GM23338 (cell line): ENCODE results near the gene DRD4. TPM values are rescaled to one million over a fixed set of nuclear protein-coding genes. Genes with fewer than 3 reads are reported as not detected.

Experiments used
- ATAC-seq: fragments of 200-7000 bp; cut with Tn5 transposase; 3 replicates; pipeline ENCODE4 v1.9.1; 2020
- DNase-seq: peaks from one replicate; pipeline ENCODE4 v3.0.0-alpha.2; 2015; ENCODE audit warnings: low spot score
- H2AFZ ChIP-seq: fragments of 200-600 bp; sonication (generic); 2 replicates; pipeline ENCODE4 v1.8.0; 2016; ENCODE audit warnings: antibody characterized with exemption, mild to moderate bottlenecking, moderate library complexity
- H3F3A ChIP-seq: fragments of 200-600 bp; sonication (generic); replicated peaks from 2 replicates; pipeline ENCODE4 v1.8.0; 2017; ENCODE audit warnings: antibody characterized with exemption, mixed run types, low read depth
- H3K27ac ChIP-seq: fragments of 200-600 bp; sonication (generic); 2 replicates; pipeline ENCODE4 v1.6.1; 2016; ENCODE audit warnings: low read depth
- H3K27me3 ChIP-seq: fragments of 200-600 bp; sonication (generic); 2 replicates; pipeline ENCODE4 v1.8.0; 2016; ENCODE audit warnings: mild to moderate bottlenecking, mixed run types, moderate library complexity; ENCODE audit not compliant: insufficient read depth
- H3K36me3 ChIP-seq: fragments of 200-600 bp; sonication (generic); 2 replicates; pipeline ENCODE4 v1.8.0; 2016; ENCODE audit warnings: mild to moderate bottlenecking; ENCODE audit not compliant: insufficient read depth
- H3K4me1 ChIP-seq: fragments of 200-600 bp; sonication (generic); 2 replicates; pipeline ENCODE4 v1.8.0; 2016; ENCODE audit warnings: mild to moderate bottlenecking, moderate library complexity; ENCODE audit not compliant: insufficient read depth
- H3K4me2 ChIP-seq: fragments of 200-600 bp; sonication (generic); 2 replicates; pipeline ENCODE4 v1.7.1; 2017; ENCODE audit warnings: mixed run types
- H3K4me3 ChIP-seq: fragments of 200-600 bp; sonication (generic); 2 replicates; pipeline ENCODE4 v1.6.1; 2016; ENCODE audit warnings: mixed run types
- H3K79me2 ChIP-seq: fragments of 200-600 bp; sonication (generic); replicated peaks from 2 replicates; pipeline ENCODE4 v1.8.0; 2017; ENCODE audit warnings: mild to moderate bottlenecking; ENCODE audit not compliant: insufficient read depth
- H3K9me2 ChIP-seq: fragments of 200-600 bp; sonication (generic); 2 replicates; pipeline ENCODE4 v1.8.0; 2017; ENCODE audit not compliant: insufficient read depth
- H4K20me1 ChIP-seq: fragments of 200-600 bp; sonication (generic); replicated peaks from 2 replicates; pipeline ENCODE4 v1.8.0; 2017; ENCODE audit warnings: mild to moderate bottlenecking; ENCODE audit not compliant: insufficient read depth
- H3K27ac Mint-ChIP-seq: 2 replicates; pipeline ENCODE4 v1.8.0; 2020; ENCODE audit warnings: inconsistent platforms, mild to moderate bottlenecking, moderate library complexity, mixed read lengths
- H3K27me3 Mint-ChIP-seq: 3 replicates; pipeline ENCODE4 v1.8.0; 2022; ENCODE audit warnings: low read depth, mild to moderate bottlenecking, moderate library complexity, mixed read lengths, inconsistent platforms; ENCODE audit not compliant: insufficient read depth, poor library complexity
- H3K36me3 Mint-ChIP-seq: 3 replicates; pipeline ENCODE4 v1.8.0; 2021; ENCODE audit warnings: low read depth, mild to moderate bottlenecking, inconsistent platforms, moderate library complexity, mixed read lengths
- H3K4me1 Mint-ChIP-seq: 3 replicates; pipeline ENCODE4 v1.8.0; 2020; ENCODE audit warnings: mild to moderate bottlenecking, inconsistent platforms, mixed read lengths
- H3K4me3 Mint-ChIP-seq: 3 replicates; pipeline ENCODE4 v1.8.0; 2021; ENCODE audit warnings: moderate library complexity, mild to moderate bottlenecking, inconsistent platforms, mixed read lengths
- H3K9me3 Mint-ChIP-seq: 3 replicates; pipeline ENCODE4 v1.8.0; 2020; ENCODE audit warnings: moderate library complexity, mild to moderate bottlenecking, inconsistent platforms, mixed read lengths
- CREB1 ChIP-seq: fragments of 250-450 bp; sonication (Bioruptor Pico); IDR thresholded peaks from 2 replicates; pipeline ENCODE4 v1.5.0; 2020; ENCODE audit warnings: low read depth, mild to moderate bottlenecking, moderate library complexity
- CTCF ChIP-seq, 2 experiments: fragments of 200-600 bp in 1 of 2; sonication (generic) in 1 of 2; conservative IDR thresholded peaks; 2 replicates each; pipeline versions ENCODE4 v1.5.1 to v1.6.1; 2016 to 2017; ENCODE audit warnings: antibody characterized with exemption in 2 of 2, low read depth in 2 of 2, mild to moderate bottlenecking in 2 of 2, moderate library complexity in 1 of 2
- EZH2 ChIP-seq: fragments of 200-600 bp; sonication (generic); IDR thresholded peaks from one replicate; pipeline ENCODE4 v1.8.0; 2017; ENCODE audit warnings: antibody characterized with exemption, mild to moderate bottlenecking, low read depth; ENCODE audit not compliant: unreplicated experiment
- JUNB ChIP-seq: IDR thresholded peaks from one replicate; pipeline ENCODE4 v1.6.1; 2016; ENCODE audit warnings: antibody characterized with exemption; ENCODE audit not compliant: unreplicated experiment
- REST ChIP-seq: IDR thresholded peaks from one replicate; pipeline ENCODE4 v1.6.1; 2018; ENCODE audit warnings: antibody characterized with exemption; ENCODE audit not compliant: unreplicated experiment
- ZNF114 ChIP-seq: fragments of 250-450 bp; sonication (Bioruptor Pico); IDR thresholded peaks from 2 replicates; pipeline ENCODE4 v1.5.0; 2020; ENCODE audit warnings: mild to moderate bottlenecking, moderate library complexity
- ZNF331 ChIP-seq: fragments of 250-450 bp; sonication (Bioruptor Pico); IDR thresholded peaks from 2 replicates; pipeline ENCODE4 v1.5.0; 2020; ENCODE audit warnings: low read depth, mild to moderate bottlenecking, moderate library complexity
- ZNF462 ChIP-seq: fragments of 250-450 bp; sonication (Bioruptor Pico); IDR thresholded peaks from 2 replicates; pipeline ENCODE4 v1.5.0; 2020; ENCODE audit warnings: mild to moderate bottlenecking, moderate library complexity
- polyA plus RNA-seq: library from polyadenylated mRNA; unstranded; fragments of >200 nt; fragmentation: Nextera tagmentation; extraction: Ambion mirVana; gene quantifications from 2 replicates; pipeline ENCODE4 v1.2.1, GENCODE V29; 2016
- total RNA-seq: library from RNA; depleted of rRNA; stranded (reverse); fragments of >200 nt; shearing (Covaris generic); gene quantifications from 2 replicates; pipeline ENCODE4 v1.2.3, GENCODE V29; 2014

The DRD4 gene
- total and polyA plus RNA-seq, 2 experiments from 2014 or later: 1.0 to 1.8 TPM

GRCh38 chr11:630871-631270 lies 6.2 kb upstream of the DRD4 start (continued):
- TF ChIP-seq ZNF462 (CRISPR knock-in tag) (no peak), CREB1 (CRISPR knock-in tag) (no peak)

- no peak for TF ChIP-seq CREB1 (CRISPR knock-in tag)
- peak; percentile 61 for TF ChIP-seq EZH2
- Histone ChIP-seq H4K20me1 (no peaks in the 10 kb centered on the region), H3K4me3 (peak overlapping the region; percentile 55), H3K4me2 (peak overlapping the region; percentile 90), H3K4me1 (peaks cover 24% of the 10 kb centered on the region), H3K79me2 (no peaks in the 10 kb centered on the region), H3F3A (peaks cover 15% of the 10 kb centered on the region), H3K36me3 (no peaks in the 10 kb centered on the region), H3K27ac (no peak overlapping the region), H2AFZ (no peak overlapping the region), H3K9me2 (no peaks in the 10 kb centered on the region), H3K27me3 (peaks cover 74% of the 10 kb centered on the region)
- Mint-ChIP-seq H3K36me3 (no peaks in the 10 kb centered on the region; the same call in 2 of the 3 replicates), H3K27me3 (peaks cover 61% of the 10 kb centered on the region), H3K4me1 (peaks cover 21% of the 10 kb centered on the region; the same call in 2 of the 3 replicates), H3K4me3 (peak overlapping the region; percentile 58), H3K27ac (no peak overlapping the region), H3K9me3 (no peaks in the 10 kb centered on the region)
- ATAC-seq (peak; percentile 1; the same call in 1 of the 3 replicates), DNase-seq (no peak)
Measured at GRCh38 chr11:635945-636510, 1.0 kb upstream of the DRD4 start.

GRCh38 chr11:637333-637592 lies 194 bp downstream of the DRD4 start:
- H3K79me2 ChIP-seq: no peaks in the 10 kb centered on the region
- peak overlapping the region; percentile 90 for H3K4me2 ChIP-seq
- no peaks in the 10 kb centered on the region for H3K36me3 ChIP-seq
- H2AFZ ChIP-seq: no peak overlapping the region
- DNase-seq (no peak), ATAC-seq (no peak)
- H3K36me3 Mint-ChIP-seq: no peaks in the 10 kb centered on the region; the same call in 2 of the 3 replicates
- H3K9me2 ChIP-seq: no peaks in the 10 kb centered on the region
- no peaks in the 10 kb centered on the region for H3K9me3 Mint-ChIP-seq
- peaks cover 75% of the 10 kb centered on the region for H3K27me3 ChIP-seq
- no peak overlapping the region for H3K27ac Mint-ChIP-seq
- peaks cover 24% of the 10 kb centered on the region for H3K4me1 ChIP-seq
- H4K20me1 ChIP-seq: no peaks in the 10 kb centered on the region
- peaks cover 67% of the 10 kb centered on the region for H3K27me3 Mint-ChIP-seq
- H3K4me3 Mint-ChIP-seq: peak overlapping the region; percentile 67
- H3K4me1 Mint-ChIP-seq: peaks cover 21% of the 10 kb centered on the region; the same call in 2 of the 3 replicates
- H3F3A ChIP-seq: peaks cover 20% of the 10 kb centered on the region
- H3K4me3 ChIP-seq: peak overlapping the region; percentile 55
- no peak overlapping the region for H3K27ac ChIP-seq
- TF ChIP-seq ZNF331 (no peak), REST (no peak), CREB1 (CRISPR knock-in tag) (no peak), ZNF114 (CRISPR knock-in tag) (no peak), CTCF (conservative IDR thresholded peaks at IDR 0.05; ENCODE audit: low read depth in 2 of 2) (no peak), JUNB (no peak), EZH2 (no peak)
